Stimulated activated naive CD4-positive, alpha-beta T cell (primary cell): ENCODE measurements around the gene RABGAP1L.

Experiments used
- DNase-seq, 6 experiments: peaks; one replicate each; lab custom pipeline; 2025; lab: John Stamatoyannopoulos, UW

Gene RABGAP1L

GRCh38 chr1:174960362-174960761 is 801.0 kb downstream of the RABGAP1L start:
- DNase-seq = no peak

GRCh38 chr1:174963529-174964125 is 804.3 kb downstream of the RABGAP1L start:
- DNase-seq = peak in 1 of 6 experiments; percentile 11

- peak in 5 of 6 experiments; percentile 1 to 69 (median 68) for DNase-seq
Measured at GRCh38 chr1:174964261-174964971, 805.1 kb downstream of the RABGAP1L start.

- peak in 3 of 6 experiments; percentile 1 to 59 (median 54) for DNase-seq
Measured at GRCh38 chr1:174964972-174965361, 805.6 kb downstream of the RABGAP1L start.

- peak in 2 of 6 experiments; percentile 12 to 52 for DNase-seq
Measured at GRCh38 chr1:174965362-174966007, 806.2 kb downstream of the RABGAP1L start.

- no peak for DNase-seq
Measured at GRCh38 chr1:174966008-174966572, 806.8 kb downstream of the RABGAP1L start.

GRCh38 chr1:174967845-174968705 is 808.8 kb downstream of the RABGAP1L start:
- DNase-seq = peak in 3 of 6 experiments; percentile 50 to 61 (median 60)

GRCh38 chr1:174968750-174969244 is 809.5 kb downstream of the RABGAP1L start:
- peak in 5 of 6 experiments; percentile 15 to 83 (median 81) for DNase-seq

GRCh38 chr1:174969977-174970376 is 810.7 kb downstream of the RABGAP1L start:
- DNase-seq = no peak

- DNase-seq = no peak
Measured at GRCh38 chr1:174971466-174971865, 812.1 kb downstream of the RABGAP1L start.

- no peak for DNase-seq
Measured at GRCh38 chr1:174971902-174972301, 812.6 kb downstream of the RABGAP1L start.

GRCh38 chr1:174974711-174975119 is 815.4 kb downstream of the RABGAP1L start:
- DNase-seq = no peak

- DNase-seq = no peak
Measured at GRCh38 chr1:174975764-174976163, 816.4 kb downstream of the RABGAP1L start.

GRCh38 chr1:174976436-174977108 is 817.3 kb downstream of the RABGAP1L start:
- DNase-seq = no peak

GRCh38 chr1:174982971-174983689 is 823.8 kb downstream of the RABGAP1L start:
- peak in 5 of 6 experiments; percentile 11 to 76 (median 37) for DNase-seq

GRCh38 chr1:174984952-174985351 is 825.6 kb downstream of the RABGAP1L start:
- DNase-seq = no peak

- no peak for DNase-seq
Measured at GRCh38 chr1:174988539-174988938, 829.2 kb downstream of the RABGAP1L start.

- DNase-seq = no peak
Measured at GRCh38 chr1:174988986-174989385, 829.7 kb downstream of the RABGAP1L start.

- DNase-seq = no peak
Measured at GRCh38 chr1:174989536-174990220, 830.4 kb downstream of the RABGAP1L start.
